Mesenchymal stem cell (in vitro differentiated cells and primary cell): ENCODE measurements around the gene WSCD1.

Experiments used
- DNase-seq: peaks from one replicate; pipeline ENCODE4 v3.0.0-alpha.2; 2013
- H2AFZ ChIP-seq: one replicate; pipeline ENCODE4 v1.6.1; 2013; ENCODE audit warnings: low read depth, mild to moderate bottlenecking, control low read depth, inconsistent platforms, low read length, moderate library complexity
- H2AK5ac ChIP-seq: 2 replicates; pipeline ENCODE4 v1.6.1; 2013; ENCODE audit warnings: low read length, moderate library complexity, mild to moderate bottlenecking, inconsistent platforms; ENCODE audit not compliant: severe bottlenecking
- H2BK120ac ChIP-seq: one replicate; pipeline ENCODE4 v1.6.1; 2013; ENCODE audit warnings: low read depth, mild to moderate bottlenecking, inconsistent platforms, low read length, moderate library complexity
- H2BK12ac ChIP-seq, 2 experiments: one replicate each; pipeline ENCODE4 v1.6.1; 2013; ENCODE audit warnings: inconsistent platforms in 2 of 2, low read length in 2 of 2, mild to moderate bottlenecking in 2 of 2, moderate library complexity in 2 of 2, control low read depth in 1 of 2
- H2BK15ac ChIP-seq: one replicate; pipeline ENCODE4 v1.6.1; 2013; ENCODE audit warnings: mild to moderate bottlenecking, low read depth, inconsistent platforms; ENCODE audit not compliant: poor library complexity, severe bottlenecking
- H2BK5ac ChIP-seq: 2 replicates; pipeline ENCODE4 v1.6.1; 2013; ENCODE audit warnings: low read depth, mild to moderate bottlenecking, low read length, control low read depth, inconsistent platforms; ENCODE audit not compliant: poor library complexity, severe bottlenecking
- H3K14ac ChIP-seq, 2 experiments: one replicate each; pipeline ENCODE4 v1.6.1; 2013; ENCODE audit warnings: inconsistent platforms in 2 of 2, low read length in 2 of 2, control low read depth in 1 of 2, mild to moderate bottlenecking in 1 of 2, moderate library complexity in 1 of 2
- H3K18ac ChIP-seq, 2 experiments: one replicate each; pipeline ENCODE4 v1.6.1; 2013; ENCODE audit warnings: inconsistent platforms in 2 of 2, low read length in 2 of 2, control low read depth in 1 of 2, low read depth in 1 of 2, mild to moderate bottlenecking in 1 of 2
- H3K23ac ChIP-seq, 2 experiments: one replicate each; pipeline ENCODE4 v1.6.1; 2013; ENCODE audit warnings: inconsistent platforms in 2 of 2, low read length in 2 of 2, mild to moderate bottlenecking in 2 of 2, moderate library complexity in 2 of 2, control low read depth in 1 of 2
- H3K27ac ChIP-seq: 2 replicates; pipeline ENCODE4 v1.5.1; 2013; ENCODE audit warnings: mild to moderate bottlenecking, moderate library complexity, low read length, control low read depth, inconsistent platforms; ENCODE audit not compliant: poor library complexity, severe bottlenecking
- H3K27me3 ChIP-seq, 2 experiments: 2 replicates each; pipeline versions ENCODE4 v1.6.1 to v1.7.0; 2013; ENCODE audit warnings: low read length in 2 of 2, mild to moderate bottlenecking in 2 of 2, moderate library complexity in 2 of 2, control low read depth in 1 of 2, inconsistent platforms in 1 of 2; ENCODE audit not compliant: control insufficient read depth in 1 of 2, insufficient read depth in 1 of 2
- H3K36me3 ChIP-seq, 2 experiments: 2 replicates each; pipeline versions ENCODE4 v1.6.1 to v1.7.0; 2013; ENCODE audit warnings: low read length in 2 of 2, control low read depth in 1 of 2, inconsistent platforms in 1 of 2, low read depth in 1 of 2, mild to moderate bottlenecking in 1 of 2; ENCODE audit not compliant: insufficient read depth in 2 of 2, control insufficient read depth in 1 of 2
- H3K4ac ChIP-seq, 2 experiments: one replicate each; pipeline ENCODE4 v1.6.1; 2013; ENCODE audit warnings: inconsistent platforms in 2 of 2, low read length in 2 of 2, mild to moderate bottlenecking in 2 of 2, moderate library complexity in 2 of 2, control low read depth in 1 of 2, low read depth in 1 of 2
- H3K4me1 ChIP-seq: 2 replicates; pipeline ENCODE4 v1.6.1; 2013; ENCODE audit warnings: low read depth, low read length, control low read depth; ENCODE audit not compliant: control insufficient read depth, insufficient read depth
- H3K4me2 ChIP-seq: 2 replicates; pipeline ENCODE4 v1.6.1; 2013; ENCODE audit warnings: low read length, mild to moderate bottlenecking, inconsistent platforms; ENCODE audit not compliant: poor library complexity, severe bottlenecking
- H3K4me3 ChIP-seq, 2 experiments: 2 replicates each; pipeline versions ENCODE4 v1.5.1 to v1.7.0; 2013; ENCODE audit warnings: low read length in 2 of 2, mild to moderate bottlenecking in 2 of 2, control low read depth in 1 of 2, low read depth in 1 of 2; ENCODE audit not compliant: insufficient read depth in 1 of 2
- H3K79me1 ChIP-seq: replicated peaks from 2 replicates; pipeline ENCODE4 v1.6.1; 2013; ENCODE audit warnings: mild to moderate bottlenecking, control low read depth, low read length, inconsistent platforms; ENCODE audit not compliant: poor library complexity, severe bottlenecking
- H3K9ac ChIP-seq: 2 replicates; pipeline ENCODE4 v1.7.0; 2013; ENCODE audit warnings: mild to moderate bottlenecking, low read length, moderate library complexity
- H3K9me3 ChIP-seq: 2 replicates; pipeline ENCODE4 v1.7.0; 2013; ENCODE audit warnings: mild to moderate bottlenecking, low read length; ENCODE audit not compliant: control insufficient read depth
- H4K8ac ChIP-seq: one replicate; pipeline ENCODE4 v1.6.1; 2013; ENCODE audit warnings: inconsistent platforms, mild to moderate bottlenecking, low read length, moderate library complexity
- H4K91ac ChIP-seq: one replicate; pipeline ENCODE4 v1.6.1; 2013; ENCODE audit warnings: mild to moderate bottlenecking, low read length, inconsistent platforms
- WGBS: methylation state at CpG from one replicate; pipeline ENCODE4 v1.1.7; 2013; ENCODE audit warnings: mixed read lengths; 5-methylcytosine and 5-hydroxymethylcytosine counted together

WSCD1 gene

DNA sequence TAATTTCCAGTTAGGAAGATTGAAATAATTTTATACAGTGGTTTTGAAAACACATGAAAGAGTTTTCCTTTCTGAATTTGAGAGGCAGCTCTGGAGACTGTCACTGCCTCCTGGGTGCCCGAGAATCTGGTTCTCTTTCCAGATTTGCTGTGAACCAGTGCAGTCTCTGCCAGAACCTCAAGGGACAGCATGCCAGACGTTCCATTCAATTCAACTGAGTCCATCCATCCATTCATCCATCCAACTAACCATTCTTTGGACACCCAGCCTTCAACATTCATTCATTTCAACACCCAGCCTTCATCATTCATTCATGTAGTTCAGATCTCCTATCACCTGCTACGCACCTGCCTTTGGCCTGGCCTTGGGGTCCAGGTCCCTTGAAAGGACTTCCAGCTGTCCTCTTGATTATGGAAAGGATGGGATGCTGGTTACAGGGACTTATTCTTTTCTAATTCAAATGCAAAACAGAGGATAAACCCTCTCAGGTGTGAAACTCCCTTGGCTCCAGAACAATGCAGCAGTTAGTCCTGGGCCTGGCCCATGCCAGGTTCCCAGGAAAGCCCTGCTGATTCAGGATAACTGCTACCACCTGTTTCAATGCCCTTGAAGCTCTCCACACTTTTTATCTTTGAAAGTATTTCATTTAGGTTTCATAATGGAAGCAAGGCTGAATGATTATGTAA lies 68.7 kb downstream of the WSCD1 start:
- Histone ChIP-seq H3K4ac (no peak overlapping the region), H2AK5ac (no peak overlapping the region), H3K79me1 (no peaks in the 10 kb centered on the region), H3K4me1 (no peaks in the 10 kb centered on the region), H3K27me3 (peaks cover 0 to 18% of the 10 kb centered on the region in 2 experiments), H3K27ac (no peak overlapping the region), H3K36me3 (no peaks in the 10 kb centered on the region), H2BK12ac (no peak overlapping the region), H2BK120ac (no peak overlapping the region), H3K4me3 (no peak overlapping the region), H4K8ac (no peak overlapping the region), H3K9ac (no peak overlapping the region), H2AFZ (no peak overlapping the region), H2BK5ac (no peak overlapping the region), H3K23ac (no peak overlapping the region), H3K14ac (no peak overlapping the region), H2BK15ac (no peak overlapping the region), H3K18ac (no peak overlapping the region), H4K91ac (no peak overlapping the region), H3K9me3 (no peaks in the 10 kb centered on the region), H3K4me2 (no peak overlapping the region)
- WGBS, result 50% methylated on average over 2 of the region's 3 CpGs
- DNase-seq, result no peak

GRCh38 chr17:6139447-6139832 lies 69.3 kb downstream of the WSCD1 start:
- H2BK5ac ChIP-seq, result no peak overlapping the region
- H3K4me3 ChIP-seq, result no peak overlapping the region
- H2BK15ac ChIP-seq, result no peak overlapping the region
- H4K91ac ChIP-seq, result no peak overlapping the region
- H2BK12ac ChIP-seq, result no peak overlapping the region
- 80% methylated on average over 3 of the region's 8 CpGs for WGBS
- peaks cover 0 to 18% of the 10 kb centered on the region in 2 experiments for H3K27me3 ChIP-seq
- H2AFZ ChIP-seq, result no peak overlapping the region
- no peak overlapping the region for H3K14ac ChIP-seq
- H3K36me3 ChIP-seq, result no peaks in the 10 kb centered on the region
- no peak overlapping the region for H3K4me2 ChIP-seq
- H3K9ac ChIP-seq, result no peak overlapping the region
- H3K79me1 ChIP-seq, result no peaks in the 10 kb centered on the region
- H3K23ac ChIP-seq, result no peak overlapping the region
- no peak overlapping the region for H3K18ac ChIP-seq
- no peak overlapping the region for H3K27ac ChIP-seq
- H4K8ac ChIP-seq, result no peak overlapping the region
- H2BK120ac ChIP-seq, result no peak overlapping the region
- H3K9me3 ChIP-seq, result no peaks in the 10 kb centered on the region
- H3K4me1 ChIP-seq, result no peaks in the 10 kb centered on the region
- no peak for DNase-seq
- H3K4ac ChIP-seq, result no peak overlapping the region
- no peak overlapping the region for H2AK5ac ChIP-seq

- DNase-seq, result no peak
- H3K23ac ChIP-seq, result no peak overlapping the region
- H2BK15ac ChIP-seq, result no peak overlapping the region
- no peak overlapping the region for H3K27ac ChIP-seq
- H3K4me1 ChIP-seq, result no peaks in the 10 kb centered on the region
- H3K36me3 ChIP-seq, result no peaks in the 10 kb centered on the region
- no peak overlapping the region for H3K4ac ChIP-seq
- H2AK5ac ChIP-seq, result no peak overlapping the region
- H3K14ac ChIP-seq, result no peak overlapping the region
- 85% methylated on average over 2 of the region's 2 CpGs for WGBS
- H3K4me3 ChIP-seq, result no peak overlapping the region
- H3K4me2 ChIP-seq, result no peak overlapping the region
- no peaks in the 10 kb centered on the region for H3K79me1 ChIP-seq
- H2BK120ac ChIP-seq, result no peak overlapping the region
- H3K27me3 ChIP-seq, result peaks cover 0 to 18% of the 10 kb centered on the region in 2 experiments
- no peak overlapping the region for H2AFZ ChIP-seq
- no peak overlapping the region for H3K9ac ChIP-seq
- H2BK12ac ChIP-seq, result no peak overlapping the region
- H4K91ac ChIP-seq, result no peak overlapping the region
- H4K8ac ChIP-seq, result no peak overlapping the region
- H2BK5ac ChIP-seq, result no peak overlapping the region
- H3K9me3 ChIP-seq, result no peaks in the 10 kb centered on the region
- no peak overlapping the region for H3K18ac ChIP-seq
Measured at GRCh38 chr17:6140188-6140587, 70.0 kb downstream of the WSCD1 start.

DNA sequence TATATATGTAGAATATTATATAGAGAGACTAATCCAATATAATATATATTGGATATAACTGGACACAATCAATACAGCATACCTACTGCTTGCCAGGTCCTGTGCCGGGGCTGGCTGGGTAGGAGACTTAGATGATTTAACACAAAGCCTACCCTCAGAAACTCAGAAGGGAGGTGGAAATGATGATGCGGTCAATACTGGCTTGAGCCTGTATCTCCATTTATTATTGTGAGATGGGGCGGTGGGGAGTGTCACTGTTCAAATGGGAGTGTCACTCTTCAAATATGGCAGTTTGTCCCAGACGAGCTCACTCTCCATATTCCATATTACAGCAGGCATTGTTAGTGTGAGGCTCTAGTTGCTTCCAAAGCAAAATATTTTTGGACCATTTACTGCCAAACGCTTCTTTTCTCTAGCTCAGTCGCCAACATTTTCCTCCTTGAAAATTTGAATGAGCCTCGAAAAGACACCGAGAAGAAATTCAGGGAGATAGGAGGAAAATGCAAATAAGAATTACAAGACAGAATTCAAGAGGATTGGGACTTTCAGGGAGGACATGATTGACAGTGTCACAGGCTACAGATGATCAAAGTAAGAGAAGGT lies 70.7 kb downstream of the WSCD1 start:
- 96% methylated on average over 6 of the region's 8 CpGs for WGBS
- Histone ChIP-seq H3K4ac (no peak overlapping the region), H3K4me1 (no peaks in the 10 kb centered on the region), H3K9me3 (no peaks in the 10 kb centered on the region), H2BK120ac (no peak overlapping the region), H4K91ac (no peak overlapping the region), H4K8ac (no peak overlapping the region), H3K18ac (no peak overlapping the region), H2BK12ac (no peak overlapping the region), H3K4me2 (no peak overlapping the region), H3K27ac (no peak overlapping the region), H2AFZ (no peak overlapping the region), H3K36me3 (no peaks in the 10 kb centered on the region), H2BK5ac (no peak overlapping the region), H2BK15ac (no peak overlapping the region), H3K79me1 (no peaks in the 10 kb centered on the region), H3K14ac (no peak overlapping the region), H3K9ac (no peak overlapping the region), H3K23ac (no peak overlapping the region), H3K27me3 (peaks cover 0 to 18% of the 10 kb centered on the region in 2 experiments), H3K4me3 (no peak overlapping the region), H2AK5ac (no peak overlapping the region)
- DNase-seq, result no peak
